ENCODE results near the gene DNAJA4.
"Not testable (repeated sequence)": the region's sequence is repeated elsewhere in the genome, so short reads cannot be mapped to it uniquely, and the experiment has no call there.

Gene DNAJA4

DNA sequence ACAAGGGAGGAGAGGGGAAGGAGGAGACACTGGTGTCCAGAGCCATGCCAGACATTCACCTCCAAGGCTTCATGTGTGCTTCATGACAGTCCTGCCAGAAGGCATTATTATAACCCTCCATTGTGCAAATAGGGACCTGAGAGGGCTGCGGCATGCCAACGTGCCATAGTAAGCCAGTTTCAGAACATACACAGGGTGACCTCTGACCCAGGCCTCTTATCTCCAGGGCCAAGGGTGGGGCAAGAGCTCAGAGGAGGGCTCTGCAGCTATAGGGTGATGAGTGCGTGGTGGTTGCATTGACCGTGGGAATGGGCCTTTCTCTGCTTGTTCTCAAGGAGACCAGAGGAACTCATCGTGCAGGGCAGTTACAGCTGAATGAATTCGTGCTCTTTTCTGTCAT is 20.3 kb upstream of the DNAJA4 start:
- DNase-seq (ENCODE audit: low read depth in 2 of 2) = no peak

DNA sequence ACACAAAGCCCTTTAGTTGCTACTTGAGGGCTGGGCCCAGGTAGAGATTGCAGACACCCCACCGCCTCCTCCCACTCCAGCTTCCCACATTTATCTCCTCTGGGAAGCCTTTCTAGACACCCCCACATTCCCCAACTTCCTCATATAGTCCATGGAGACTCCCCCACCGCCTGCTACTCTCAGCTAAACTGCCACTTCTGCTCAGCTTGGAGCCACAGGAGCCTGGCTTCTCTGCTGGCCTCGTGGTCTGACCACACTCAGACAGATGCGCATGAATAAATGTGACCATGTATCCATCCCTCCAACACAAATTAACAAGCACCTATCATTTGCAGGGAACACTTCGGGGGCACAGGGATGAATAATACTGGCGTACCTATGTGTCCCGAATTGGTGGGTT is 19.5 kb upstream of the DNAJA4 start:
- DNase-seq (ENCODE audit: low read depth in 2 of 2) = no peak

DNA sequence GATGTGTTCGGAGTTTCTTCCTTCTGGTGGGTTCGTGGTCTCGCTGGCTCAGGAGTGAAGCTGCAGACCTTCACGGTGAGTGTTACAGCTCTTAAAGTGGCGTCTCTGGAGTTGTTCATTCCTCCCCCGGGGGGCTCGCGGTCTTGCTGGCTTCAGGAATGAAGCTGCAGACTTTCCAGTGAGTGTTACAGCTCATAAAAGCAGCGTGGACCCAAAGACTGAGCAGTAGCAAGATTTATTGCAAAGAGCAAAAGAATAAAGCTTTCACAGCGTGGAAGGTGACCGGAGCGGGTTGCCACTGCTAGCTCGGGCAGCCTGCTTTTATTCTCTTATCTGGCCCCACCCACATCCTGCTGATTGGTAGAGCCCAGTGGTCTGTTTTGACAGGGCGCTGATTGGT is 19.0 kb upstream of the DNAJA4 start:
- not testable (repeated sequence) for DNase-seq (ENCODE audit: low read depth in 2 of 2)

DNA sequence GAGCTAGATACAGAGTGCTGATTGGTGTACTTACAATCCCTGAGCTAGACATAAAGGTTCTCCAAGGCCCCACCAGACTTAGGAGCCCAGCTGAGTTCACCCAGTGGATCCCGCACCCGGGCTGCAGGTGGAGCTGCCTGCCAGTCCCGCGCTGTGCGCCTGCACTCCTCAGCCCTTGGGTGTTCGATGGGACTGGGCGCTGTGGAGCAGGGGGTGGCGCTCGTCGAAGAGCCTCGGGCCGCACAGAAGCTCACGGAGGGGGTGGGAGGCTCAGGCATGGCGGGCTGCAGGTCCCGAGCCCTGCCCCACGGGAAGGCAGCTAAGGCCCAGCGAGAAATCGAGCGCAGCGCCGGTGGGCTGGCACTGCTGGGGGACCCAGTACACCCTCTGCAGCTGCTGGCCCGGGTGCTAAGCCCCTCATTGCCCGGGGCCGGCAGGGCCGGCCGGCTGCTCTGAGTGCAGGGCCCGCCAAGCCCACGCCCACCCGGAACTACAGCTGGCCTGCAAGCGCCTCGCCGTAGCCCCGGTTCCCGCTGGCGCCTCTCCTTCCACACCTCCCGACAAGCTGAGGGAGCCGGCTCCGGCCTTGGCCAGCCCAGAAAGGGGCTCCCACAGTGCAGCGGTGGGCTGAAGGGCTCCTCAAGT is 18.3 kb upstream of the DNAJA4 start:
- not testable (repeated sequence) for DNase-seq (ENCODE audit: low read depth in 2 of 2)

DNA sequence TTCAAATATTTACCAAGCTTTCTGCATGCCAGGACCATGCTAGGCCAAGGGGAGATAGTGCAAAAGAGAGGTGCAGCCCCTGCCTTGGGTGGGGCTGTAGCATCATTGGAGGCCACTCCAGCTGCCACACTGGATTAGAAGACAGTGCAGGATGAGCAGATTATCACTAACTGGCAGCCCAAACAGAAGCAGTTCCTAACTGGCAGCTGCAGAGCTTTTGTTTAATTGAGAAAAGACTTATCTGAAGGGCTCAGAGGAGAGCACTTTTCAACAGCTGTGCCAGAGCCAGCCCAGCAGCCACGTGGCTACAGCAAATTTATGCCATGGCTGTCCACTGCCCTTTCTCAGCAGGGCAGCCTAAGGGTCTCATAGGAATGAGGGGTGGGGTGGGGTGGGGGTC is 16.5 kb upstream of the DNAJA4 start:
- DNase-seq (ENCODE audit: low read depth in 2 of 2) = no peak

DNA sequence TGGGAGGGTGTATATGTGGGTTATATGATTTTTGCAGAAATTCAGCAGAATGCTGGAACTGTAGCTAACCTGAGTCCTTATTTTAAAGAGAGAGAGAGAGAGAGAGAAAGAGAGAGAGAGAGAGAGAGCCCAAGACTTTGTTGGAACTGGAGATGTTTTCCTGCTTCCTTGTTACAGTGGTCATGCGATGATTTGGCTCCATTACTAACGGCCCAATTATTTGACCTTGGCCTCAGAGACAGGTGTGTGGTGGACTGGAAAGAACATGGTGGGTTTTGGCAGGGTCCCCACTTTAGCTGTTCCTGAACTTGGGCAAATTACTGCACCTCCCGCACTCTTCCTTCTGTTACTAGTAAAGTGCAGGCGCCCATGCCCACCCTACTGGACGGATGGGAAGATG is 15.2 kb upstream of the DNAJA4 start:
- DNase-seq (ENCODE audit: low read depth in 2 of 2) = no peak

DNA sequence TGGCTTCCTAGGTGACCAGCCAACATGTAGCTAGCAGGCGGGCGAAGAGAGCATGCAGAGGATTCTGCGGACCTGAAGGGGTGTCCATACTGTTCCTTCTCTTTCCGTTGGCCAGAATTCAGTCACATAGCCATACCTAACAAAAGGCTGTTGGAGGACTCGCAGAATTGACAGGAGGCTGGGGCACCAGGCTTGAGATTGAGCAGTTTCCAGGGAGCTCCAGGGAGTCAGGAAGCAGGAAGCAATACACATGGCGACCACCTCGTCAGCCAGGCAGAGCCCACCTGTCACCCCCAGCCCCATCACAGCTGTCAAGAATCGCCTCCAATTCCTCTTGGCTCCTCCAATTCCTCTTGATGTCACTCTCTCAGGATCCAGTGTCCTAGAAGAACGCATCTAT is 13.2 kb upstream of the DNAJA4 start:
- DNase-seq (ENCODE audit: low read depth in 2 of 2) = no peak

DNA sequence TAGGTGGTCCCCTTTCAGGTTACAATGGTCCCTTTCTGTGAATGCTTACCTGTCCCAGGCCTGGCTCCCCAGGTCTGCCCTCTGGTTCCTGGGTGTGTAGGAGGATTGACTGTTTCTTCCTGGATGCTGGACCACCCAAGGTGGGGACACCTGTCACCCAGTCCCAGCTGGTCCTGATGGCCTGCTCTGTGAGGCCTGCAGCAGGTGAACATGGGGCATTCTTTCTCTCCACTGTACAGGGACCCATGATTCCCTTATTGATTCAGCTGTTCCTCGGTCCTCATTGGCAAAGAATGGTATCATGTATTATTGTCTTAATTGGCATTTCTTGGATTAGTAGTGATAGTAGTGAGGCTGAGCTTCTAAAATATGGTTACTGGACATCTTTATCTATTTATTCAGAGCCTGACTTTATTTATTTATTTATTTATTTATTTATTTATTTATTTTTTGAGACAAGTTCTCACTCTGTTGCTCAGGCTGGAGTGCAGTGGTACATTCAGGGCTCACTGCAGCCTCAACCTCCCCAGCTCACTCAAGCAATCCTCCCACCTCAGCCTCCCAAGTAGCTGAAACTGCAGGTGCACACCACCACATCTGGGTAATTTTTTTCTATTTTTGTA is 8.8 kb upstream of the DNAJA4 start:
- DNase-seq (ENCODE audit: low read depth in 2 of 2) = no peak

DNA sequence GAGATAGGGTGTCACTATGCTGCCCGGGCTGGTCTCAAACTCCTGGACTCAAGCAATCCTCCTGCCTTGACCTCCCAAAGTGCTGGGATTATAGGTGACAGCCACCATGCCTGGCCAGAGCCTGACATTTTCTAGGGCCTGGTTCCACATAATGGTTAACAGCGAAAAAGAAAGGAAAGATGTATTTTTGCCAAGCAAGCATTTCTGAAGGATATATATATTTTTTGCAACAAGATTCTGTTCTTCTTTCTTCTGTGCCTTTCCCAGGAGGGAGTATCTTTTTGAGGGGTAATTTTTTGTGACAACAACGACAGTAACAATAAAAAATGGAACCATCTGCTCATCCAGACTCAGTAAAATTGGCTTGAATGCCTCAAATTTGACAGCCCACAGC is 8.3 kb upstream of the DNAJA4 start:
- no peak for DNase-seq (ENCODE audit: low read depth in 2 of 2)

DNA sequence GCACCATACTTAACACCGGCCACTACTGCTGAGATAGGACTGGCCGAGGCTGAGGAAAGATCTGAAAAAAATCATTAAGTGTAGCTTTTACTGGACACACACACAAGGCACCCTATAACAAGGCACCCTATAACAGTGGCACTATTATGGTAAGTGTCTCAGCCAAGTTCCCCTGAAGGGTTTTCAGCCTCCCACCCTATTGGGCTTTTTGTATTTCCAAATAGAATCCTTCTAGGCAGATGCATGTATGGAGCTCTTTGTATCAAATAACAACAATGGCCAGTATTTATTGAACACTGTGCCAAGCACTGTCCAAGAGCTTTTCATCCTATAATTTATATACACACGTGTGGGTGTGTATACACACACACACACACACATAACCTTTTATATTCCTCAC is 6.7 kb upstream of the DNAJA4 start:
- DNase-seq (ENCODE audit: low read depth in 2 of 2) = no peak

DNA sequence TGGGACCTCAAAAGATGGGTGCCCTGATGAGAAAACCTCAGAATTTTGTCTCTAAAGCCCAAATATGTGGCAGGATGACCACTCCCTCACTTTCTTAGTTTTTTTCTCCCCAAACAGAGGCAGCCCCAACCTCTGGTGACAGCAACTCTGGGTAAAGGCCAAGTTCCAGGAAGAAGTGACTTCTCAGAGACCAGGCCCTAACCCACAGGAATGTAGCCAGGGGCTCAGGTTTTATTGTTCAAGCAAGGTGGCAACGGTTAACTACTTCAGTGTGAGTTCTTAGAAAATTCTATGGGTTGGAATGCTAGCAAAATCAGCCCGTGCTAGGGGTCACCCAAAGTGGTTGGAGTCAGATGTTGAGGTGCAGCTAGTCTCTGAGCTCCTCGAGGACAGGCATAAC is 5.1 kb upstream of the DNAJA4 start:
- DNase-seq (ENCODE audit: low read depth in 2 of 2) = no peak

DNA sequence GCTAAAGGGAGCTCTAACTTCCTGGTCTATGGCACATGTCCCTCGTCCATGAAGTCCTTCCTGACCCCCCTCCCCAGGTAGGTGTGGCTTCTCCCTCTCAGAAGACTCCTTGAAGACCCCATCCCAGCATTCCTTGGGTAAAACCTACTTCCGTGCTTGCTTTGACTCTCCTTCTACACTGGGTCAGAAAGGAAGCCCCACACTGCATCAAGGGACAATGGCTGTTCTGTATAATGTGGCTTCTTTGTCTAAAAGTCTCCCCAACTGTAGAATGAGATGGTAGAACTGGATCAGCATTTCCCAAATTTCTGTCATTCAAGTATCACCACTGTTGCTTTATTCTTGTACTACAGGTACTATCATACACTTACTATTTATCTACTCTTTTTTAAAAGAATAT is 3.9 kb upstream of the DNAJA4 start:
- DNase-seq (ENCODE audit: low read depth in 2 of 2) = no peak

DNA sequence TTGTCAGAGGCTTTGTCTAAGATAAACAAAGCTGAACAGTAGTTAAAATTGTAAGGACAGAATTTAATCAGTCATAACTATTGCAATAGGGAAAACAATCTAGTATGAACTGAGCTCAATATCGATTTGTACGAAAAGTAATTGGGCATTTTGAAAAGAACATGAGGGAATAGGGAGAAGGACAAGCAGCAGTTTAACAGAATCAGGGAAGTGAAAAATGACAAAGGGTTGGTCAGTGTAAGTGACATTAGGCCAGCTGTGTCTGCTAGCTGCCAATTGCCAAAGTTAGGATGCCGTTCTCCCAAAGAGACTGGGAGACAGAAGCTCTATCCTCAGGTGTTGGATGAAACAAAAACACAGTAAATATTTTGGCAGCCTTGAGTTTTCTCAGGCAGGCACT is 3.3 kb upstream of the DNAJA4 start:
- no peak for DNase-seq (ENCODE audit: low read depth in 2 of 2)

DNA sequence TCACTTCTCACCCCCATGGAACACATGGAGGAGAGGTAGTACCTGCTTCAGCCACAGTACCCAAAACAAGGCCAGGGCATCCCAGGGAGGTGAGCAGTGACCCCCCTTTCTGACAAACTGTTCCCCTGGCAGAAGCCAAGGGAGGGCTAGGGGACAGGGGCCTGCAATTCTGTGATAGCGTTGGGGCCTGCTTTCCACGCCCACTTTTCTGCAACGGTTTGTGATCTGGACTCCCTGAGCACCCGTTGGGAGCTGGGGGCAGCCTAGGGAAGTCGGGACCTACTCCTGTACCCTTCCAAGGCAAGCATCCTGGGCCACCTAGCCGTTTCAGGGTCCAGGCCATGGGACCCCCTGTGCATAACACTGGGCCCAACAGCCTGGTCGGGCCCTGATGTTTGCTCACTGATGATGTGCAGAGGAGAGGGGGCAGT is 996 bp upstream of the DNAJA4 start:
- no peak for DNase-seq (ENCODE audit: low read depth in 2 of 2)

DNA sequence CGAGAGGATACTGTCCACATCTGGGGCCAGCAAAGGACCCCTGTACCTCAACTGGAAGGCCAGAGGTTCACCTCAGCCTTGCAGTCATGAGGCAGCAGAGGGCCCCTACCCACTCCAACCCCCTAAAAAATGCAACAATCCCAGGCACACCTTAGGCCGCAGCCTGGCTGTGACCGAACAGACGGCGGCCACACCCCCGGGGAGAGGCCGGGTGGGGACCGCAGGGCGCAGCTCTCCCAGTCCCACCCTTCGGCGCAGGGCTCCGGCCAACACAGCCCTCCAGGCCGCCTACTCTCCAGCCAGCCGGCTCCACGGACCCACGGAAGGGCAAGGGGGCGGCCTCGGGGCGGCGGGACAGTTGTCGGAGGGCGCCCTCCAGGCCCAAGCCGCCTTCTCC is 457 bp upstream of the DNAJA4 start:
- no peak for DNase-seq (ENCODE audit: low read depth in 2 of 2)

DNA sequence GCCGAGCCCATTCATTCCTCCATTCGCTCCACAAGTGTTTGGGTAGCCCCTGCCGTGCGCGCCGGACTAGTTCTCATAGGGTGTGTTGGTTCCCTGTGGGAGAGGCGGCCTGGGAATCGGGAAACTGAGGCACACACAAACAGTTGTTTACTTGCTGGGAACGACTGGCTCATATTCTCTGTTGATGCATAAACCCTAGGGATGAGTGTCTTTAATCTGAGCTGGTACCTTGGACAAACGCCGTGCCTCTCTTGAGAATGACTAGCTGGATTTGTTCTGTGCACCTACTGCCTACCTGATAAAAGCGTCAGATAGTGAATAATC is 737 bp downstream of the DNAJA4 start:
- DNase-seq (ENCODE audit: low read depth in 2 of 2) = no peak

DNA sequence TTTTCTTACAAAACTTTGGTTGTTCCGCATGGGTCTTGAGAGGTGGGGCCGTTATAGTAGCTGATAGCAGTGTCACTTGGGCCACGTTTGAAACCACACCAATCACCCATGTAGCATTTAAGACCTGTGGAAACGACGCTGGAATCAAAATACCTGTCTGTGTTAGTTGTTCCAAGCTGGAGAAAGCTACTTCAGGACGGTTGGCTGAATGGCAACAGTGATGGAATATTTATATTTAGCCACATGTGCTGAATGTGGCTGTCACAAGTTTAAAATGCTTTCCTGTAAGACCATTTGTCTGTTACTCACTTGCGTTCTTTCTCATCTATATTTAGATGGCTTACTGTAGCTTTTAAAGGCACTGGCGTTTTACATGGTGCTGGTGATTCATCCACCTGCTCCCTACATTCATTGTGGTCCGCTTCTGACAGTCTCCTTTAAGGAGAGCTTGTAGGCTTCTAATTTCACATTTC is 1.4 kb downstream of the DNAJA4 start:
- no peak for DNase-seq (ENCODE audit: low read depth in 2 of 2)

DNA sequence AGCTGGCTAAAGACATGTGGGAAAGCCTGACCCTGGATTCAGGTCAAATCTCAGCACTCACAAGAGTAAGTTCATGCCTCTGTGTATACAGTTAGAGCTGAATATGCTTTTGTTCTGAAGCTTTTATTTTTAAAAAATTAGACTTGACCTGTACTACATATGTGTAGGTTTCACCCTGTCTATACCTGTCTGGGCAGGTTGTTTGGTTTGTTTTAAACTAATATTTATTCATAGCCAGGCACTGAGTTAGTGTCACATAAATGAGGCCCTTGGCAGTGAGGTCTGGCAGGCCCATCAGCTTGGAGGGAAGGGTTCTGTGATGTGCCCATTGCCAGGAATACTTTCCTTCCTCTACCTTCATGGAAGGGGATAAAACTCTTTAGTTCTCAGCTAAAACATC is 1.9 kb downstream of the DNAJA4 start:
- DNase-seq (ENCODE audit: low read depth in 2 of 2) = no peak

DNA sequence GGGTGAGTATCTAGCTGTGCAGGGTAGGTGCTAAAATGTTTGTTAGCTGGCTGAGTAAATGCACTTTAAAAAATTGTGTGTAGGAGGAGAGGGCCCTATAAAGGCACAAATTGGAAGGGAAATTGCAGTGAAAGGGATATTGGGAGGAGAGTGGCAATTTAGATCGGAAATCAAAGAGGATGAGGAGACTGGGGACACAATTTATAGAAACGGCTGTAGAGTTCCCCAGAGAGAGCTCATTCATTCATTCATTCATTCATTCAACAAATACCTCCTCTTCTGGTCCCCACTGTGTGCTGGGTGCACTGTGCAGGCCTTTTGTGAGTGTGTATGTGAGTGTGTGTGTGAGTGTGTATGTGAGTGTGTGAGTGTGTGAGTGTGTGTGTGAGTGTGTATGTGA is 2.4 kb downstream of the DNAJA4 start:
- DNase-seq (ENCODE audit: low read depth in 2 of 2) = no peak

DNA sequence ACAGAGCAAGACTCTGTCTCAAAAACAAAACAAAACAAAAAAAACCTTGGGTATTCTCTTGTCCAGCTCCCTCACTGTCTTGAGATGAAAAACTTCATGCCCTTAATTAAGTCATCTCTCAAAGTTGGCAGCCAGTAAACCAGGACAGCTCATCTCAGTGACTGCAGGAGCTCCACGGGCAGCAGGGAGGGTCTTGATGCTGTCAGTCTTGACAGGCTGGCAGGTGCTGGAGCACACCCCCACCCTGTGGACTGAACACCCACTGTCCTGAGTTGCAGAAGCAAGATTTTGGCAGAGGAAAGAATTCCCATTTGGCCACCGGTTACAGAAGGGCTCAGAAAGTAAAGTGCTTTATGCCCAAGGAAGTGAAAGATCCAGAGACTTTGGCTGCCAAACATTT is 8.0 kb downstream of the DNAJA4 start:
- DNase-seq (ENCODE audit: low read depth in 2 of 2) = no peak

DNA sequence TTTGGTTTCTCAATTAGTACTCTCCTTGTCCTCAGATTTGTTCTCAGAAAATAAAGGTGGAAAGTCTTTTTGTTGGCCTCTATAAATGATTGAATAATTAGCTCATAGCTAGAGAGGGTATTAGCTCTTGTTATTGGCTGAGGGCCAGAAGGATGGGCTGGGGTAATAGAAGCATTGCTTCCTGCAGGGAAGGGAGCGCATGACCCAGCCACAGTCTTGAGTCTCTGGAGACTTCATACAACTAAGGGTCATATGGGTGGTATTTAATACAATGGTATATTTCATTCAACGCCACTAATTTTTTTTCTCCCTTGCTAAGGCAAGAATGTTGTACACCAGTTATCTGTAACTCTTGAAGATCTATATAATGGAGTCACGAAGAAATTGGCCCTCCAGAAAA is 8.4 kb downstream of the DNAJA4 start:
- no peak for DNase-seq (ENCODE audit: low read depth in 2 of 2)

DNA sequence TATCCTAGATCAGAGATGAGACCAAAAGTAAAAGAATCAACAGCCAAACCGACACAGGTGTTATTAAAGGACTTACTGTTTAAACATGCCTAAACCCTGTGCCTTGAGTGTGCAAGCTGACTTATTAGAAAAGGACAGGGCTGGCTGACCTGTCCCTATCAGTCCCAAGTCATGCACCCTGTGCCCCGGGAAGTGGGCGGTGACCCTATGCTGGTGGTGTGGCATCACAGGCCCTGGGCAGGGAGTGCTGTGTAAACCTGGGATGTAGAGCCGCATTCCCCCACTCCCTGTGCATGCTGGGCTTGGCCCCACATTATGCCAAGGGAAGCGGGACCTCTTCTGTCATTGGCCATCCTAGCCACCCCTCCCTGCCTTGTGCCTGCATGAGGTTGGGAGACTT is 10.6 kb downstream of the DNAJA4 start:
- no peak for DNase-seq (ENCODE audit: low read depth in 2 of 2)

DNA sequence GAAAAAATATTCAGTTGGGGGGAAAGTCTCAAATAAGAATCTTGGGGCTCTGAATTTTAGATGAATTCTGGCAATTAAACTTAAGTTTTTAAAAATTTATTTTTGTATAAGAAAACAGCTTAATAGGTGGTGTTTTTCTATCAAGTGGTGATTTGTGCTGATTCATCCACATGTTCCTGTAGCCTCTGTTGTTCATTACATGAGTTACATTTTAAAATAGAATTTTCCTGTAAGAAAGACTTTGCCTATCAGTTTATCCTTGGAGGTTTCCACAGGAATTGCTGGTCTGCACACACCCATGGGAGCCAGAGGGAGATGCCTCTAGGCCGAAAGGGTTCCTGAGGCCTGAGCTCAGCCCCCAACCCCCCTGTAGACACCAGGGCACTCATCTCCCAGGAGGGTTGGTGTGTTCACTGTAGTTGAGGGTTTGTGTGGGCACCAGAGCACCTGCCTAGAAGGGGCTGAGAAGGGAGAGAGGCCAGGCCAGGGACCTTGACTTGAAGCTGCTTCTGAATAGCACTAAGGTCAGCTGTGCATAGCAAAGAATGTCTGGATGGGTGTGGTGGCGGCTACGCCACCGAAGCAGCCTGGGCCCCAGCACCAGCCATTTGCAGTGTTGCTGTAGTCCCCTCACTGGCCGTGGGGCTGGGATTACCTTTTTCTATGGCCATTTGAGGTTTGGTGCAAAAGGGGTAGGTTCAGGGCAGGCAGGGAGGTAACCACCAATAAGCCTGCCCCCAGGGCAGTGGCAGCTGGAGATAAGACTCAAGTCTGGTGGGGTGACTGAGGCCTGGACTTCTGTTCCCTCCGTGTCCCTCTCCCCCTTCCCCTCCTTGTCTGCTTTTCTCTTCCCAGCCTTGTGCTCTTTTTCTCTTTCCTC is 11.9 kb downstream of the DNAJA4 start:
- no peak for DNase-seq (ENCODE audit: low read depth in 2 of 2)

Measured in stimulated activated CD8-positive, alpha-beta memory T cell treated with anti-CD3 and anti-CD28 coated beads, Interleukin-15, amount 100 ng/mL, for 48 hours (primary cell).